ENCODE measurements around the gene TRANK1. TPM values are rescaled to one million over a fixed set of nuclear protein-coding genes. Genes with fewer than 3 reads are reported as not detected.
A peak's percentile ranks its signal among the peaks of the same experiment; 100 is the strongest.

TRANK1 gene
- total and polyA plus RNA-seq, 10 donors: 5.3 to 75.6 (median 54.2) TPM

DNA sequence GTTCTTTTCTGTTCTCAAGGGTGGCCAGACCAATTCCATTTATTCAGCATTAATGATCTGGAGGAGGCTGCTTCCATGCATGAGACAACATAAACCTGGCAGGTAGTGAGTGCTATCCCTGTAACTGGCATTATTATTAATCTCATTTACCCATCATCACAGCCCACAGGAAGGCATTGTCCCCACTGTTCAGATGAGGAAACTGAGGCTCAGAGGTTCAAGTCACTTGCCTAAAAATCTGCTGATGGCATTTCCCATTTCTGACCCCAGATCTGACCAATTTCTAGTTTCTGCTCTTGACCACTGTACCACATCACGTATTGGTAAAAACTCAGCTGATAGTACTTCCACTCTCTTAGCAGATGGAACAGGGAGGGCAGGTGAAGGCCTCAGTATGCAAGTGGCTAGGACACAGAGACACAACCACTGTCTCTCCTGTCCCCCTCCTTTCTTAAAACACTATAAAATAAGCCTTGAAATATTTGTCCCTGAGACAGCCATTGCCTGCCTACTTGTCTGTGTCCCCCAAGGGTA lies 36.1 kb downstream of the TRANK1 start:
- H3K9me3 ChIP-seq: no peaks in the 10 kb centered on the region
- H3K27me3 ChIP-seq (replicated peaks in 1 of 7): no peaks in the 10 kb centered on the region
- intact Hi-C loops (cut with DNase I; ENCODE audit: low total_unique reads): no loop called here
- 40 to 61% (median 49%) methylated on average over 1 of the region's 1 CpG for WGBS, 5 donors
- H3K27ac ChIP-seq: peak overlapping the region; percentile 87 to 98 (median 93)
- DNase-seq: no peak
- no peak for TF ChIP-seq POLR2A (IDR thresholded peaks at IDR 0.05)
- no peak for TF ChIP-seq POLR2AphosphoS5 (IDR thresholded peaks at IDR 0.05)
- TF ChIP-seq, protein P1, sequence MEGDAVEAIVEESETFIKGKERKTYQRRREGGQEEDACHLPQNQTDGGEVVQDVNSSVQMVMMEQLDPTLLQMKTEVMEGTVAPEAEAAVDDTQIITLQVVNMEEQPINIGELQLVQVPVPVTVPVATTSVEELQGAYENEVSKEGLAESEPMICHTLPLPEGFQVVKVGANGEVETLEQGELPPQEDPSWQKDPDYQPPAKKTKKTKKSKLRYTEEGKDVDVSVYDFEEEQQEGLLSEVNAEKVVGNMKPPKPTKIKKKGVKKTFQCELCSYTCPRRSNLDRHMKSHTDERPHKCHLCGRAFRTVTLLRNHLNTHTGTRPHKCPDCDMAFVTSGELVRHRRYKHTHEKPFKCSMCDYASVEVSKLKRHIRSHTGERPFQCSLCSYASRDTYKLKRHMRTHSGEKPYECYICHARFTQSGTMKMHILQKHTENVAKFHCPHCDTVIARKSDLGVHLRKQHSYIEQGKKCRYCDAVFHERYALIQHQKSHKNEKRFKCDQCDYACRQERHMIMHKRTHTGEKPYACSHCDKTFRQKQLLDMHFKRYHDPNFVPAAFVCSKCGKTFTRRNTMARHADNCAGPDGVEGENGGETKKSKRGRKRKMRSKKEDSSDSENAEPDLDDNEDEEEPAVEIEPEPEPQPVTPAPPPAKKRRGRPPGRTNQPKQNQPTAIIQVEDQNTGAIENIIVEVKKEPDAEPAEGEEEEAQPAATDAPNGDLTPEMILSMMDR (IDR thresholded peaks at IDR 0.05 in 8 of 11, conservative IDR thresholded peaks at IDR 0.05 in 3 of 11): no peak
- peaks cover 28 to 88% (median 71%) of the 10 kb centered on the region in 6 donors for H3K4me1 ChIP-seq
- H3K4me3 ChIP-seq: peak overlapping the region; percentile 49 to 75 (median 54)
- H3K36me3 ChIP-seq: peaks cover 0 to 6% (median 0%) of the 10 kb centered on the region in 6 donors

DNA sequence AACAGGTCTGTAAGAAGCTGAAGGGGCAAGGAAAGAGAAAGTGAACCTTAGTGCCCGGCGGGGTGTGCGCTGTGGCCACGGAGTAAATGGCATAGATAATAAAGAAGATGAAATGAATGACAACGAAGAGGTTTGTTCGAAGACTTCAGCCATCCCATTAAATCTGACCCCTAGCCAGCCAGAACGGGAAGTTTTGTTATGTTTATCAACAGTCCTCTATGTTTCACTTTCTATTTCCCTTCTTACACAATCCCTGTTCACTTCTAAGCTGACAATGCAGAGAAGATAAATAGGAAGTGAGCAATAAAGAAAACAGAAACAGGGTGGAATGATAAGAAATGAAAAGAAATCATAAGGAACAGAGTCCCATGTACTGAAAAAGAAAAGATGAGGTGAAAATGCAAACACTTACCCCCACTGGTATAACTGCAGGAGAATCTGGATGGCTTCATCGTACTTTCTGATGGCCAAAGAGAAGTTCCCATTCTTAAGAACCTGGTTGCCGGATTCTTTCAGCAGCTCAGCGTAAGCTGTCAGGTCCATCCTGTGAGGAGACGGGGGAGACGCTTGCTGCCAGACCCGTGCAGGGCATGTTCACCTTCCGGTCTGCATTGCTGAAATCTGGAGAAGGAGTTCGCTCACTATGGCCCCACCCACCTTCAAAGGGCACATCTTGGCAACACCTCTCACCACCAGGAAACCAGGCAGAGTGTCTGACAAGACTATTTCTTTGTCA lies 36.8 kb downstream of the TRANK1 start:
- no peaks in the 10 kb centered on the region for H3K27me3 ChIP-seq (replicated peaks in 1 of 7)
- H3K27ac ChIP-seq: peak overlapping the region; percentile 87 to 98 (median 93)
- H3K4me1 ChIP-seq: peaks cover 33 to 88% (median 72%) of the 10 kb centered on the region in 6 donors
- peak; percentile 88 for DNase-seq
- peak overlapping the region; percentile 49 to 75 (median 54) for H3K4me3 ChIP-seq
- TF ChIP-seq, protein P1 (IDR thresholded peaks at IDR 0.05 in 8 of 11, conservative IDR thresholded peaks at IDR 0.05 in 3 of 11): peak in 2 of 11 experiments; percentile 21 to 22
- TF ChIP-seq POLR2AphosphoS5 (IDR thresholded peaks at IDR 0.05) (peak in 2 of 3 donors; percentile 74 to 78), POLR2A (IDR thresholded peaks at IDR 0.05) (peak in 1 of 3 donors; percentile 21)
- H3K36me3 ChIP-seq: peaks cover 0 to 13% (median 2%) of the 10 kb centered on the region in 6 donors
- WGBS, 5 donors: 0 to 6% (median 2%) methylated on average over 15 of the region's 15 CpGs
- intact Hi-C loops (cut with DNase I; ENCODE audit: low total_unique reads): no loop called here
- H3K9me3 ChIP-seq: no peaks in the 10 kb centered on the region

DNA sequence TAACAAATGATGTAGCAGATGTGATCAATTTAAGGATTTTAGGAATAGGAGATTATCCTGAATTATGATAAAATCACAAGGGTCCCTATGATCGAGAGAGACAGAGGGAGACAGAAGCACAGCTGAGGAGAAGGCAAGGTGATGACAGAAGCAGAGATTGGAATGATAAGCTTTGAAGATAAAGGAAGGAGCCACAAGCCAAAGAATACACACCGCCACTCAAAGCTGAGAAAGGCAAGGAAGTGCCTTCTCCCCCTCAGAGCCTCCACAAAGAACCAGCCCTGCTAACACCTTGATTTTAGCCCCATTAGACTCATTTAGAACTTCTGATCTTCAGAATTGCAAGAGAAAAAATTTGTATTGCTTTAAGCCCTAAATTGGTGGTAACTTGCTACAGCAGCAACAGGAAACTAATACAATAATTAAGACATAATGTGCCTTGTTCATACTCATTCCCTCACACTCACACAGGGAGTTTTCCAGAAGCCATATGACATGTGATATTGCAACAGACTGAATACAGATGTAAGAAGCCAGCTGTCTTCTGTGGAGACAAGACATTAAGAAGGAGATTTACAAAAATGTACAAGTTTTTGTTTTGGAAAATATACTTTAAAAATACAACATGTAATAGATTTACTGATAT lies 38.2 kb downstream of the TRANK1 start:
- no peak for TF ChIP-seq POLR2A (IDR thresholded peaks at IDR 0.05)
- TF ChIP-seq POLR2AphosphoS5 (IDR thresholded peaks at IDR 0.05): no peak
- TF ChIP-seq, protein P1 (IDR thresholded peaks at IDR 0.05 in 8 of 11, conservative IDR thresholded peaks at IDR 0.05 in 3 of 11): no peak
- Histone ChIP-seq H3K4me3 (peak overlapping the region in 5 of 8 donors; percentile 2 to 75 (median 53)), H3K9me3 (no peaks in the 10 kb centered on the region), H3K36me3 (peaks cover 0 to 27% (median 13%) of the 10 kb centered on the region in 6 donors), H3K27me3 (replicated peaks in 1 of 7) (no peaks in the 10 kb centered on the region), H3K27ac (peak overlapping the region; percentile 4 to 98 (median 93)), H3K4me1 (peaks cover 39 to 88% (median 70%) of the 10 kb centered on the region in 6 donors)
- WGBS, 5 donors: 64 to 77% (median 73%) methylated on average over 2 of the region's 2 CpGs
- intact Hi-C loops (cut with DNase I; ENCODE audit: low total_unique reads): no loop called here
- no peak for DNase-seq
